Peyer's patch (tissue), 4 donors: ENCODE data around the gene PREP.

Experiments
- CTCF ChIP-seq, 6 experiments: fragments of 450-650 bp in 4 of 6; fragments of 200-600 bp in 2 of 6; sonication (generic) in 1 of 6; IDR thresholded peaks; one replicate each; pipeline ENCODE4 v1.5.1; 2017 to 2019; ENCODE audit warnings: antibody characterized with exemption in 6 of 6, mild to moderate bottlenecking in 3 of 6, moderate library complexity in 1 of 6
- POLR2A ChIP-seq, 2 donors: fragments of 450-650 bp; IDR thresholded peaks; one replicate each; pipeline ENCODE4 v1.5.1; 2017; ENCODE audit warnings: antibody characterized with exemption in 2 of 2, mild to moderate bottlenecking in 2 of 2, moderate library complexity in 2 of 2

- TF ChIP-seq CTCF (IDR thresholded peaks at IDR 0.05) (peak in 1 of 6 experiments; percentile 10), POLR2A (IDR thresholded peaks at IDR 0.05) (no peak)
Observed at GRCh38 chr6:105374010-105374420, 28.9 kb downstream of the PREP start.
